GM19372 (cell line): Measurements from ENCODE around the gene IHH.

Experiments used
- ATAC-seq: cut with Tn5 transposase; IDR thresholded peaks from one replicate; pipeline ENCODE4 v1.9.1; 2021; ENCODE audit warnings: mild to moderate bottlenecking, low read depth, moderate library complexity; ENCODE audit not compliant: unreplicated experiment

IHH gene

GRCh38 chr2:219060821-219061791, at the start of gene IHH:
TSS of gene IHH (minus strand) at chr2:219060921. CDS start at chr2:219060467, 454 bp downstream.
- ATAC-seq = no peak

GRCh38 chr2:219109471-219109870, 48.8 kb upstream of the IHH start:
- ATAC-seq = no peak

DNA sequence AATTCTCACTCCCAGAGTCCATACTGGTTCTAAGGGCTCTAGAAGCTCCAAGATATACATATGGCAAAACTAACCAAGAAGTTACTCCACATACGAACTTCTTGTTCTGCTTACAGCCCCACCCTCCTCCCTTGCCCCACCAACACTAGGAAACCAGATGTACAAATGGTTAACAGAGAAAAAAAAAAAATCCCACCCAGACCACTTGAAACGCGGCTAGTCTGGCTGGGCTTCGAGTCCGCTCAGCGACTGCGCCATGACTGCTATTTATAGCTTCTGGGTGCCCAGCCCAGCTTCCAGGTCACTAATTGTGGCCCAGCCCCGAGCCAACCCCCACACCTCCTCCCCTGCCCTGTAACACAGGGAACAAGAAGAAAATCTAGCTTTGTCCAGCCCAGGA, 47.0 kb upstream of the IHH start:
- ATAC-seq = no peak

- ATAC-seq = no peak
Measured at GRCh38 chr2:219106251-219106650, 45.5 kb upstream of the IHH start.

- peak; percentile 70 for ATAC-seq
Measured at GRCh38 chr2:219104107-219105035, 43.6 kb upstream of the IHH start.

DNA sequence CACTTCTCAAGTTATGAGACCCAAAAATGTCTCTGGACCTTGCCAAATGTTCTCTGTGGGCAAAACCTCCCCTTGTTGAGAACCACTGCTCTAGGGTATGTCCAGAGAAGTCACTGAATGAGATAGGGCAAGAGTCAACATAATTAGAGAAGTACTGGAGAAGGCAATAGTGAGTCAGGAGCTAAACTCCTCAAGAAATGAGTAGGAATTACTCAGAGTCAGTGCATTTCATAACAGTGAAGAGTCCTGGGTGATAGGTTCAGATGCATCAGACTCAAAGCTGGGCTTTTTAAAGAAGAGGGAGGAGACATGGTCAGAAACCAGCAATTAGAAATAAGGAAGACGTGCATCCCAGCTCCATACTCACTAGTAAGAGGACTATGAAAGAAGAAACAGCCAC, 38.6 kb upstream of the IHH start:
- ATAC-seq = no peak

DNA sequence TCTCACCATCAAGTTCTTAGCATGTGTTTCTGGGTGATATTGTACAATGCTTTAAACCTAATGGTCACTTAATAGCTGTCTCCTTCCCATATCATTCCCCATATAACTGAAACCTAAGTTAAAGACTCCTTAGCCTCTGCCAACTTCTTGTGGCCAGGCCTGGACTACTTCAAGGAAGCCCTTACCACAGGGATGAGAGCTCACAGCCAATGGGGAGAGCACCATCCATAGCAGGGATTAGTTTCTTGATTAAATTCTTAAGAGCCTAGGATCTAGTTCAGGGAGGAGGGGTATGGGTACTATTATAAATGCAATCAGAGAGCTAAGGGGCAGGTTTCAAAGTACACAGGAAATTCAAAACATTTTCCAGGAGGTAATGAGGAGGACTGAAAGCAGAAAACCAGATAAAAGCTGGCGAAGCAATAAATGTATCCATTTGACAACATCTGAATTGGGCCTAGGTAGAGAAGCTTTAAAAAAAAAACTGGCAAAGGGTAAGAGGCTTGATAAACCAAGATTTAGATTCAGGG, 34.8 kb upstream of the IHH start:
- ATAC-seq = no peak

DNA sequence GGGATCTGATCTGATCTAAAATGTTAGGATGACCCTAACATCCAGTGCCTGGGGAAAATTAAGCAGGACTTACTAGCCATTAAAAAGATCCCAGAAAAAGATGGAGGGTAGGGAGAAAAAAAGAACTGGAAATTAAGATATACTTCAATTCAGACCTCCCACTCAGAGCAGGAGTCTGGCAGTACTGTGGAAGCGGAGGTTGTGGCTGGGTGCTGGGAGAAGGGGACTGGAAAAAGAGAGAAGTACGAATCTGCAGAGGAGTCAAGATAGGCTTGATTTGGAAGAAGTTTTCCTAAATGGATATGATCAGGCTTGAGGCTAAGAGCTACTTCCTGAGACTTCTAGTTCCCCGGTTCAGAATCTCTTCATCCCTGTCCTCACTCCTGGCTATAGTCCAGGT, 33.5 kb upstream of the IHH start:
- no peak for ATAC-seq

- no peak for ATAC-seq
Measured at GRCh38 chr2:219090436-219091299, 29.9 kb upstream of the IHH start.

DNA sequence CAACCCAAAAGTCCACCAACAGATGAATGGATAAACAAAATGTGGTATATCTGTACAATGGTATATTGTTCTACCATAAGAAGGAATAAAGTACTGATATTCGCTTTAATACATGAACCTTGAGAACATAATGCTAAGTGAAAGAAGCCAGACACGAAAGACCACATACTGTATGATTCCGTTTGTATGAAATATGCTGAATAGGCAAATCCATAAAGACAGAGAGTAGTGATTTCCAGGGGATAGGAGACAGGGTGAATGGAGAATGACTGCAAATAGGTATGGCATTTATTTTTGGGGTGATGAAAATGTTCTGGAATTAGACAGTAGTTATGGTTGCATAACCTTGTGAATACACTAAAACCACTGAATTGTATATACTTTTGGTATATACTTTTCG, 28.6 kb upstream of the IHH start:
- no peak for ATAC-seq

DNA sequence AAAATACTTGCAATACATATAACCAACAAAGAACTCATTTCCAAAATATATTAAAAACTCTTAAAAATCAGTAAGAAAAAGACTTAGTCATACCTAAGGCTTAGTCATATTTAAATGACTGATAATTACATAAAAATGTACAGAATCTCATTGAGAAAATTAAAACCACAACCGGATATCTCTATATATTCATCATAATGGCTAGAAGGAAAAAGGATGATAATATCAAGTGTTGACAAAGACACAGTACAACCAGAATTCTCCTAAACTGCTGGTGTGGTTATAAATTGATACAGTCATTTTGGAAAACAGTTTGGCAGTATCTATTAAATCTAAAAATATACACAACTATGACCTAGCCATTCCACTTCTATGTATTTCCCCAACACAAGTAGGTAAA, 27.1 kb upstream of the IHH start:
- ATAC-seq = no peak

DNA sequence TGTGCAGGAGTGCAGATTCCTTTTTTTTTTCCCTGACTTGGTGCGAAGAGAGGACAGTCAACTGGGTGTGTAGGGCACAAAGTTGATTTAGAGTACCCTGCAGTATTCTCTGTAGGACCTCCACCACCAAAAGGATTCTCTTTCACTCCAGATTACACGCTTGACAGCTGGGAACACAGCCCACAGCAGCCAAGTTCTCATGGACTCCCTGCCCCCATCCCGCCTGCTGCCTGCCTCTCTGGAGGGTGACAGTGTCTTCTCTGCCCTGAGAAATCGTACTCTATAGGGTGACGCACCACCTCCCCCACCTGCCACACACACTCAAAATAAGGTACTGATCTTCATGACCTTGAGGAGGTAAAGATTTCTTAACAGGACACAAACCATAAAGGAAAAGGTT, 26.6 kb upstream of the IHH start:
- ATAC-seq = no peak

DNA sequence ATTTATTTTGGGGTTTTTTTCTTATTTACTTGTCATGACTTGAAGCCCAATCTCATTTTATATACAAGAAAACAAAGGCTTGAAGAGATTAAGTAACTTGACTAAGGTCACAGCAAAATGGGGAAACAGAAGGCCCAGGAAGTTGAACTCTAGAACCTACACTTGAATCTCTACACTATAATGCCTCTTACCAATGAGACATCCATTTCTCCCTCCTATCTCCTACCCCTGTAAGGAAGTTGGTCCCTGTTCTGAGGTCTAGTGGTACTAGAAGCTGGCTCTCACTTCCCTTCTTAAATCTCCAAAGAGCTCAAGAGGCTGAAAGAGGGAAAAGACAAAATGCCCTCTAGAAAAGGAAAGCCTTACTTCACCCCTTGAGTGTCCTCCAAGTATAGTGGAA, 25.5 kb upstream of the IHH start:
- no peak for ATAC-seq

GRCh38 chr2:219084791-219085190, 24.1 kb upstream of the IHH start:
- ATAC-seq = no peak

GRCh38 chr2:219082332-219082958, 21.7 kb upstream of the IHH start:
- no peak for ATAC-seq

DNA sequence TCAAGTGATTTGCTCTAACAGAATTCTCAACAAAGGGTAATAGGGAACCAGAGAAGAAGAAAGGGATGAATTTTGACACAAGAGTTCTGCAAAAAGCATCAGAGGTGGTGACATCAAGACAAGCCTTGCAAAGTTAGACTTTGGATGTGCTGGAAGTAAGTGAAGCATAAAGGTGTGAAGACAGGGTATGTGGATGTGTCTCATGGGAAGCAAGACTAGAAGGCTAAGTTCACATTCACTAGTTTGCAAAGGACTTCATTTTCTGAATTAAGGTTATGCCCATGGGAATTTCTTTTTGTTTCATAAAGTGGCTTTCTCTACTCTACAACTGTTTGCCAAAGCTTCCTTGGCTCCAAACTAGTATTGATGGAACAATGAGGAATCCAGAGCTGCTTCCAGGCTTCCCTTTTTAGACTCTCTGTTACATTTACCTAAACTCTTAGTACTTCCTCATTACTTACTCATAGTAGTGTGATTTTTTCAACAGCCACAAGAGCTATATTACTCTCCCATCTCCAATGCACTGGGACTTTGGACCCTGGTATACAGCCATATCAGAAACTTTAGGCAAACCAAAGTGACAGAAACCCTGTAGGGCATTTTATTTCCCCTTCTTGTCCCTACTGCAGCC, 21.1 kb upstream of the IHH start:
- ATAC-seq = no peak

- ATAC-seq = no peak
Measured at GRCh38 chr2:219081096-219081495, 20.4 kb upstream of the IHH start.

DNA sequence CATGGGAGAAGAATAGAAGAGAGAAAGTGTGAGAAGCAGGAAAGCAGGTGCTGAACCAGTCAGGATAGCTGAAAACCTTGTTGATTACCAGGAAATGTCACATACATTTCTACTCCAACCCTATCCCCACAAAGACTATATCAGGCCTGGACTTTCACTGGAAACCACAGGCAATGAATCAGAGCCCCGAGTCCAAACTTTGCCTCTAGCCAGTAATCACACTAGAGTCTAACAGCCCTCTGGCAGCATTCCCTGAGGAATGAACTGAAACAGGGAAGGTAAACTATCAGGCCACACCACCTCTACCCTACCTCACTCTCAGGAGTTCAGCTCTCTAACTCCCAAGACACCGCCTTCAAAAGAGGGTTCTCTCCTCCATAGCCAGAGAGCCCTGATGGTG, 18.7 kb upstream of the IHH start:
- no peak for ATAC-seq

GRCh38 chr2:219078951-219079350, 18.2 kb upstream of the IHH start:
- no peak for ATAC-seq
